Neural crest cell (in vitro differentiated cells): ENCODE data around the gene SPATA3. TPM values are rescaled to one million over a fixed set of nuclear protein-coding genes. Genes with fewer than 3 reads are reported as not detected.

Source experiments
- DNase-seq: peaks from one replicate; pipeline ENCODE4 v3.0.0; 2021; ENCODE audit warnings: low read depth, mixed read lengths, low spot score
- H3K27ac Mint-ChIP-seq: one replicate; pipeline ENCODE4 v1.8.0; 2021; ENCODE audit warnings: mild to moderate bottlenecking, mixed read lengths; ENCODE audit not compliant: unreplicated experiment
- H3K27me3 Mint-ChIP-seq: 2 replicates; pipeline ENCODE4 v1.8.0; 2021; ENCODE audit warnings: low read depth, mild to moderate bottlenecking, mixed read lengths
- H3K36me3 Mint-ChIP-seq: 2 replicates; pipeline ENCODE4 v1.8.0; 2021; ENCODE audit warnings: low read depth, mild to moderate bottlenecking, mixed read lengths
- H3K4me1 Mint-ChIP-seq: 2 replicates; pipeline ENCODE4 v1.8.0; 2021; ENCODE audit warnings: mixed read lengths
- H3K4me3 Mint-ChIP-seq: one replicate; pipeline ENCODE4 v1.8.0; 2021; ENCODE audit warnings: mild to moderate bottlenecking, mixed read lengths
- H3K9me3 Mint-ChIP-seq: 2 replicates; pipeline ENCODE4 v1.8.0; 2021; ENCODE audit warnings: mixed read lengths
- CTCF ChIP-seq: fragments of 200-600 bp; sonication (generic); conservative IDR thresholded peaks from 2 replicates; pipeline ENCODE4 v1.5.0; 2021; ENCODE audit warnings: antibody characterized with exemption, mild to moderate bottlenecking
- total RNA-seq: library from RNA; stranded (reverse); gene quantifications from 2 replicates; pipeline ENCODE4 v1.2.1, GENCODE V29; 2021

The SPATA3 gene
- total RNA-seq, 1 donor from 2014 or later, result not detected

GRCh38 chr2:231032575-231033140, 36.7 kb downstream of the SPATA3 start:
- no peak for DNase-seq
- no peaks in the 10 kb centered on the region for H3K9me3 Mint-ChIP-seq
- H3K27ac Mint-ChIP-seq, result no peak overlapping the region
- TF ChIP-seq CTCF, result no peak
- no peaks in the 10 kb centered on the region for H3K36me3 Mint-ChIP-seq
- no peaks in the 10 kb centered on the region for H3K4me1 Mint-ChIP-seq
- H3K4me3 Mint-ChIP-seq, result no peak overlapping the region
- H3K27me3 Mint-ChIP-seq, result peaks cover 50% of the 10 kb centered on the region

- H3K27me3 Mint-ChIP-seq, result peaks cover 54% of the 10 kb centered on the region
Observed at GRCh38 chr2:231033147-231034132, 37.5 kb downstream of the SPATA3 start.

GRCh38 chr2:231034291-231034882, 38.5 kb downstream of the SPATA3 start:
- H3K36me3 Mint-ChIP-seq, result no peaks in the 10 kb centered on the region

More at GRCh38 chr2:231033147-231034132, 37.5 kb downstream of the SPATA3 start:
- Mint-ChIP-seq H3K4me1 (no peaks in the 10 kb centered on the region), H3K9me3 (no peaks in the 10 kb centered on the region), H3K27ac (no peak overlapping the region), H3K4me3 (no peak overlapping the region), H3K36me3 (no peaks in the 10 kb centered on the region)
- DNase-seq, result no peak
- no peak for TF ChIP-seq CTCF

GRCh38 chr2:231036131-231036530, 40.2 kb downstream of the SPATA3 start:
- Mint-ChIP-seq H3K9me3 (no peaks in the 10 kb centered on the region), H3K27me3 (peaks cover 76% of the 10 kb centered on the region), H3K4me1 (peaks cover 5% of the 10 kb centered on the region), H3K36me3 (no peaks in the 10 kb centered on the region), H3K4me3 (peak overlapping the region; percentile 45), H3K27ac (no peak overlapping the region)
- no peak for TF ChIP-seq CTCF
- DNase-seq, result no peak

More at GRCh38 chr2:231034291-231034882, 38.5 kb downstream of the SPATA3 start:
- DNase-seq, result no peak
- H3K4me1 Mint-ChIP-seq, result no peaks in the 10 kb centered on the region
- TF ChIP-seq CTCF, result no peak
- no peak overlapping the region for H3K27ac Mint-ChIP-seq
- H3K4me3 Mint-ChIP-seq, result no peak overlapping the region
- H3K9me3 Mint-ChIP-seq, result no peaks in the 10 kb centered on the region
- peaks cover 64% of the 10 kb centered on the region for H3K27me3 Mint-ChIP-seq

- no peak for TF ChIP-seq CTCF
- peak overlapping the region; percentile 45 for H3K4me3 Mint-ChIP-seq
- peaks cover 76% of the 10 kb centered on the region for H3K27me3 Mint-ChIP-seq
Observed at GRCh38 chr2:231036578-231037106, 40.7 kb downstream of the SPATA3 start.

More at GRCh38 chr2:231036578-231037106, 40.7 kb downstream of the SPATA3 start:
- no peaks in the 10 kb centered on the region for H3K9me3 Mint-ChIP-seq
- no peak for DNase-seq
- H3K36me3 Mint-ChIP-seq, result no peaks in the 10 kb centered on the region
- H3K4me1 Mint-ChIP-seq, result peaks cover 5% of the 10 kb centered on the region
- no peak overlapping the region for H3K27ac Mint-ChIP-seq
